ENCODE results near the gene SERPINA6.

GRCh38 chr14:94341656-94342333, 18.7 kb upstream of the SERPINA6 start:
- TF ChIP-seq, protein P1, sequence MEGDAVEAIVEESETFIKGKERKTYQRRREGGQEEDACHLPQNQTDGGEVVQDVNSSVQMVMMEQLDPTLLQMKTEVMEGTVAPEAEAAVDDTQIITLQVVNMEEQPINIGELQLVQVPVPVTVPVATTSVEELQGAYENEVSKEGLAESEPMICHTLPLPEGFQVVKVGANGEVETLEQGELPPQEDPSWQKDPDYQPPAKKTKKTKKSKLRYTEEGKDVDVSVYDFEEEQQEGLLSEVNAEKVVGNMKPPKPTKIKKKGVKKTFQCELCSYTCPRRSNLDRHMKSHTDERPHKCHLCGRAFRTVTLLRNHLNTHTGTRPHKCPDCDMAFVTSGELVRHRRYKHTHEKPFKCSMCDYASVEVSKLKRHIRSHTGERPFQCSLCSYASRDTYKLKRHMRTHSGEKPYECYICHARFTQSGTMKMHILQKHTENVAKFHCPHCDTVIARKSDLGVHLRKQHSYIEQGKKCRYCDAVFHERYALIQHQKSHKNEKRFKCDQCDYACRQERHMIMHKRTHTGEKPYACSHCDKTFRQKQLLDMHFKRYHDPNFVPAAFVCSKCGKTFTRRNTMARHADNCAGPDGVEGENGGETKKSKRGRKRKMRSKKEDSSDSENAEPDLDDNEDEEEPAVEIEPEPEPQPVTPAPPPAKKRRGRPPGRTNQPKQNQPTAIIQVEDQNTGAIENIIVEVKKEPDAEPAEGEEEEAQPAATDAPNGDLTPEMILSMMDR (IDR thresholded peaks at IDR 0.05), result no peak
- no peak for TF ChIP-seq EZH2 (IDR thresholded peaks at IDR 0.05; ENCODE audit: borderline replicate concordance, insufficient read depth, low read depth, low read length, poor library complexity, severe bottlenecking)

All from B cell (primary cell).